IMR-90 (cell line): Measurements from ENCODE around the gene PET100. TPM values are rescaled to one million over a fixed set of nuclear protein-coding genes. Genes with fewer than 3 reads are reported as not detected.

ENCODE experiments used
- ATAC-seq: fragments of 200-7000 bp; cut with Tn5 transposase; 2 replicates; pipeline ENCODE4 v1.9.1; 2020; ENCODE audit warnings: low read depth, mild to moderate bottlenecking, moderate library complexity
- BruUV-seq: library from RNA; stranded (reverse); fragments of 400-500 nt; replicated peaks from 2 replicates; lab custom pipeline; 2021; lab: Mats Ljungman, UMichigan
- CTCF ChIA-PET: fragments of 300-600 bp; formaldehyde crosslinking; extraction: SDS; loops from one replicate; lab custom pipeline; 2021; ENCODE audit warnings: antibody characterized with exemption; lab: Yijun Ruan, JAX
- POLR2A ChIA-PET: fragments of 300-600 bp; sonication (Branson Sonifier 250); formaldehyde crosslinking; loops from one replicate; lab custom pipeline; 2022; ENCODE audit warnings: antibody characterized with exemption; ENCODE audit not compliant: unreplicated experiment; lab: Charles Lee
- DNase-seq: peaks from one replicate; pipeline ENCODE4 v3.0.0; 2013
- H2AFZ ChIP-seq: replicated peaks from 2 replicates; pipeline ENCODE3; 2013; ENCODE audit warnings: low read length, mild to moderate bottlenecking; ENCODE audit not compliant: poor library complexity
- H2AK5ac ChIP-seq: 2 replicates; pipeline ENCODE4 v1.6.1; 2013; ENCODE audit warnings: low read depth, low read length, inconsistent platforms
- H2AK9ac ChIP-seq: replicated peaks from 2 replicates; pipeline ENCODE3; 2013; ENCODE audit warnings: mild to moderate bottlenecking, low read depth, low read length, moderate library complexity; ENCODE audit not compliant: poor library complexity
- H2BK120ac ChIP-seq: 2 replicates; pipeline ENCODE4 v1.6.1; 2013; ENCODE audit warnings: low read depth, low read length, inconsistent platforms
- H2BK15ac ChIP-seq: 3 replicates; pipeline ENCODE4 v1.6.1; 2013; ENCODE audit warnings: low read depth, low read length, inconsistent platforms
- H2BK20ac ChIP-seq: 2 replicates; pipeline ENCODE4 v1.6.1; 2013; ENCODE audit warnings: low read depth, mild to moderate bottlenecking, inconsistent platforms, low read length, moderate library complexity
- H2BK5ac ChIP-seq: 2 replicates; pipeline ENCODE4 v1.6.1; 2013; ENCODE audit warnings: mild to moderate bottlenecking, low read depth, low read length, inconsistent platforms; ENCODE audit not compliant: poor library complexity, severe bottlenecking
- H3K14ac ChIP-seq: replicated peaks from 2 replicates; pipeline ENCODE4 v1.6.1; 2013; ENCODE audit warnings: low read depth, low read length, inconsistent platforms
- H3K18ac ChIP-seq: 2 replicates; pipeline ENCODE4 v1.6.1; 2013; ENCODE audit warnings: low read depth, low read length, control low read depth
- H3K23ac ChIP-seq: 2 replicates; pipeline ENCODE4 v1.6.1; 2013; ENCODE audit warnings: low read depth, low read length, inconsistent platforms
- H3K27ac ChIP-seq: 2 replicates; pipeline ENCODE4 v1.5.1; 2013; ENCODE audit warnings: mild to moderate bottlenecking, control low read depth, low read length; ENCODE audit not compliant: insufficient read depth
- H3K27me3 ChIP-seq: 2 replicates; pipeline ENCODE4 v1.6.1; 2013; ENCODE audit warnings: low read length; ENCODE audit not compliant: control insufficient read depth, insufficient read depth
- H3K36me3 ChIP-seq: 2 replicates; pipeline ENCODE4 v1.6.1; 2013; ENCODE audit warnings: low read length, mixed read lengths; ENCODE audit not compliant: control insufficient read depth, insufficient read depth
- H3K4ac ChIP-seq: 2 replicates; pipeline ENCODE4 v1.6.1; 2013; ENCODE audit warnings: low read depth, low read length, inconsistent platforms
- H3K4me1 ChIP-seq: 2 replicates; pipeline ENCODE4 v1.6.1; 2013; ENCODE audit warnings: low read length, mixed read lengths; ENCODE audit not compliant: control insufficient read depth, insufficient read depth
- H3K4me2 ChIP-seq: 2 replicates; pipeline ENCODE4 v1.6.1; 2013; ENCODE audit warnings: low read depth, mild to moderate bottlenecking, control low read depth, low read length, moderate library complexity
- H3K4me3 ChIP-seq: 2 replicates; pipeline ENCODE4 v1.5.1; 2013; ENCODE audit warnings: low read depth, mild to moderate bottlenecking, control low read depth, low read length, moderate library complexity; ENCODE audit not compliant: insufficient read depth
- H3K56ac ChIP-seq: 2 replicates; pipeline ENCODE4 v1.6.1; 2013; ENCODE audit warnings: low read length, inconsistent platforms; ENCODE audit not compliant: insufficient read depth; ENCODE audit errors: extremely low read depth
- H3K79me1 ChIP-seq, 2 experiments: 2 replicates each; pipeline ENCODE4 v1.6.1; 2013; ENCODE audit warnings: low read length in 2 of 2, inconsistent platforms in 1 of 2, low read depth in 1 of 2
- H3K9ac ChIP-seq: 2 replicates; pipeline ENCODE4 v1.6.1; 2013; ENCODE audit warnings: low read depth, low read length, control low read depth
- H3K9me1 ChIP-seq: 2 replicates; pipeline ENCODE4 v1.6.1; 2013; ENCODE audit warnings: low read length, inconsistent platforms; ENCODE audit not compliant: insufficient read depth
- H3K9me3 ChIP-seq: 2 replicates; pipeline ENCODE4 v1.6.1; 2013; ENCODE audit warnings: low read length; ENCODE audit not compliant: control insufficient read depth, insufficient read depth
- H4K20me1 ChIP-seq: 2 replicates; pipeline ENCODE4 v1.6.1; 2013; ENCODE audit warnings: low read length, inconsistent platforms; ENCODE audit not compliant: insufficient read depth
- H4K5ac ChIP-seq: 2 replicates; pipeline ENCODE4 v1.6.1; 2013; ENCODE audit warnings: mild to moderate bottlenecking, low read depth, low read length, control low read depth
- H4K8ac ChIP-seq, 2 experiments: 2 replicates each; pipeline ENCODE4 v1.6.1; 2013; ENCODE audit warnings: low read depth in 2 of 2, low read length in 2 of 2, control low read depth in 1 of 2, inconsistent platforms in 1 of 2
- H4K91ac ChIP-seq: 2 replicates; pipeline ENCODE4 v1.6.1; 2013; ENCODE audit warnings: low read depth, low read length, inconsistent platforms; ENCODE audit not compliant: insufficient read depth
- CHD1 ChIP-seq: IDR thresholded peaks from 2 replicates; pipeline ENCODE4 v1.6.1; 2012; ENCODE audit warnings: low read depth, low read length, improper control_type of control experiment
- FOS ChIP-seq: fragments of 150-350 bp; IDR thresholded peaks from 2 replicates; pipeline ENCODE4 v1.6.1; 2016; ENCODE audit warnings: low read depth, low read length
- MXI1 ChIP-seq: IDR thresholded peaks from 2 replicates; pipeline ENCODE4 v1.6.1; 2012; ENCODE audit warnings: low read depth, mild to moderate bottlenecking, low read length, moderate library complexity, borderline replicate concordance
- WGBS, 2 experiments: methylation state at CpG; one replicate each; pipeline versions ENCODE4 v1.1.5 to v1.1.7; 2013; ENCODE audit warnings: missing lambda C conversion rate in 2 of 2; ENCODE audit not compliant: insufficient read length in 1 of 2; ENCODE audit errors: extremely low coverage in 2 of 2; 5-methylcytosine and 5-hydroxymethylcytosine counted together
- dilution Hi-C: fragments of 300-500 bp; cut with HindIII; formaldehyde crosslinking; loops from one replicate; pipeline ENCODE4 v1.14.3; 2018; ENCODE audit warnings: low sequenced_read_pairs; ENCODE audit not compliant: unreplicated experiment
- in situ Hi-C: fragments of 300-500 bp; cut with MboI; formaldehyde crosslinking; loops from 3 replicates; pipeline ENCODE4 v1.14.3; 2019; ENCODE audit warnings: low sequenced_read_pairs, inconsistent platforms, mixed read lengths
- intact Hi-C: fragments of 100-400 bp; cut with micrococcal nuclease; formaldehyde crosslinking; loops from 2 replicates; pipeline ENCODE4 v1.10.0; 2022
- polyA plus RNA-seq, 3 experiments: library from polyadenylated mRNA; depleted of rRNA; stranded (reverse); fragments of >200 nt; gene quantifications; 2 replicates each; pipeline ENCODE4 v1.2.3, GENCODE V29; 2012; ENCODE audit warnings: low replicate concordance in 1 of 3
- total RNA-seq: library from RNA; depleted of rRNA; stranded (reverse); fragments of >200 nt; gene quantifications from 2 replicates; pipeline ENCODE4 v1.2.3, GENCODE V29; 2012
- TF ChIP-seq, protein P1 (sequence below): fragments of 150-350 bp; IDR thresholded peaks from 2 replicates; pipeline ENCODE4 v1.6.1; 2017; ENCODE audit warnings: mild to moderate bottlenecking, antibody characterized with exemption, low read length, low read depth

PET100 gene
- total and polyA plus RNA-seq, 2 of the 4 experiments (the other 2 are of a cell fraction) = 1.4 to 31.4 TPM

DNA sequence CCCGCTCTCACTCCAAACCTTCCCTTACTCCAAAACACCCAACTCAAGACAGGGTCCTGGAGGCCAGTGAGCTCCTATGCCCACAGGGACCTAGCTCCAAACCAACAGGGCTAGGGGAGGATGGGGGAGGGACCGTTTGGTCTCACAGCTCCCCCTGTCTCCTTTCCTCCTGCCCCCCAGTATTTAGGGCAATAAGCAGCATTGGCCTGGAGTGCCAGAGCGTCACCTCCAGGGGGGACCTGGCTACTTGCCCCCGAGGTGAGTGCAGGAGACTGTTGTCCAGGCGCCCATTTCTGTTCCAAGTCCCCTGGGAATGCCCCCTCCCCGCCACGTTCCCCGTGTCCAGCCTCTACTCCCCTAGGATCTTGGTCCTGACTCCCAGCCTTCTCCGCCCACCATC lies 40.0 kb downstream of the PET100 start:
- Histone ChIP-seq H3K23ac (no peak overlapping the region), H3K4me2 (no peak overlapping the region), H3K79me1 (no peaks in the 10 kb centered on the region), H4K8ac (no peak overlapping the region), H4K5ac (no peak overlapping the region), H2AK9ac (no peak overlapping the region), H3K27ac (no peak overlapping the region), H3K4ac (no peak overlapping the region), H3K27me3 (peaks cover 29% of the 10 kb centered on the region), H3K4me3 (no peak overlapping the region), H3K9me3 (peaks cover 4% of the 10 kb centered on the region; the same call in 1 of the 2 replicates), H2BK120ac (no peak overlapping the region), H3K56ac (no peak overlapping the region), H2BK20ac (no peak overlapping the region), H2AFZ (no peak overlapping the region), H3K18ac (no peak overlapping the region), H3K4me1 (no peaks in the 10 kb centered on the region), H3K9ac (no peak overlapping the region), H3K36me3 (no peaks in the 10 kb centered on the region), H4K20me1 (no peaks in the 10 kb centered on the region), H3K9me1 (no peaks in the 10 kb centered on the region), H2BK5ac (no peak overlapping the region), H4K91ac (no peak overlapping the region), H2BK15ac (no peak overlapping the region), H3K14ac (no peak overlapping the region), H2AK5ac (no peak overlapping the region)
- 8 to 100% methylated on average over 1 to 5 of the region's 9 CpGs for WGBS, 2 experiments
- dilution Hi-C loops (no loop called here), in situ Hi-C loops (no loop called here), intact Hi-C loops (no loop called here)
- TF ChIP-seq, protein P1, sequence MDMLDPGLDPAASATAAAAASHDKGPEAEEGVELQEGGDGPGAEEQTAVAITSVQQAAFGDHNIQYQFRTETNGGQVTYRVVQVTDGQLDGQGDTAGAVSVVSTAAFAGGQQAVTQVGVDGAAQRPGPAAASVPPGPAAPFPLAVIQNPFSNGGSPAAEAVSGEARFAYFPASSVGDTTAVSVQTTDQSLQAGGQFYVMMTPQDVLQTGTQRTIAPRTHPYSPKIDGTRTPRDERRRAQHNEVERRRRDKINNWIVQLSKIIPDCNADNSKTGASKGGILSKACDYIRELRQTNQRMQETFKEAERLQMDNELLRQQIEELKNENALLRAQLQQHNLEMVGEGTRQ = no peak
- TF ChIP-seq FOS = no peak
- TF ChIP-seq CHD1 = no peak
- TF ChIP-seq MXI1 = no peak
- ChIA-PET POLR2A (no interaction called here), CTCF (interaction anchor here (1.9 kb wide), 1 partner anchor 11 kb away, joined by 6 read pairs; the partner anchor contains the start of gene TRAPPC5)
- DNase-seq (no peak), ATAC-seq (no peak)
- no TSS peak for BruUV-seq
